GM23338 (cell line): Measurements from ENCODE around the gene DERA. TPM values are rescaled to one million over a fixed set of nuclear protein-coding genes. Genes with fewer than 3 reads are reported as not detected.

Experiments used
- ATAC-seq: fragments of 200-7000 bp; cut with Tn5 transposase; 3 replicates; pipeline ENCODE4 v1.9.1; 2020
- DNase-seq: peaks from one replicate; pipeline ENCODE4 v3.0.0-alpha.2; 2015; ENCODE audit warnings: low spot score
- H2AFZ ChIP-seq: fragments of 200-600 bp; sonication (generic); 2 replicates; pipeline ENCODE4 v1.8.0; 2016; ENCODE audit warnings: antibody characterized with exemption, mild to moderate bottlenecking, moderate library complexity
- H3F3A ChIP-seq: fragments of 200-600 bp; sonication (generic); replicated peaks from 2 replicates; pipeline ENCODE4 v1.8.0; 2017; ENCODE audit warnings: antibody characterized with exemption, mixed run types, low read depth
- H3K27ac ChIP-seq: fragments of 200-600 bp; sonication (generic); 2 replicates; pipeline ENCODE4 v1.6.1; 2016; ENCODE audit warnings: low read depth
- H3K27me3 ChIP-seq: fragments of 200-600 bp; sonication (generic); 2 replicates; pipeline ENCODE4 v1.8.0; 2016; ENCODE audit warnings: mild to moderate bottlenecking, mixed run types, moderate library complexity; ENCODE audit not compliant: insufficient read depth
- H3K36me3 ChIP-seq: fragments of 200-600 bp; sonication (generic); 2 replicates; pipeline ENCODE4 v1.8.0; 2016; ENCODE audit warnings: mild to moderate bottlenecking; ENCODE audit not compliant: insufficient read depth
- H3K4me1 ChIP-seq: fragments of 200-600 bp; sonication (generic); 2 replicates; pipeline ENCODE4 v1.8.0; 2016; ENCODE audit warnings: mild to moderate bottlenecking, moderate library complexity; ENCODE audit not compliant: insufficient read depth
- H3K4me2 ChIP-seq: fragments of 200-600 bp; sonication (generic); 2 replicates; pipeline ENCODE4 v1.7.1; 2017; ENCODE audit warnings: mixed run types
- H3K4me3 ChIP-seq: fragments of 200-600 bp; sonication (generic); 2 replicates; pipeline ENCODE4 v1.6.1; 2016; ENCODE audit warnings: mixed run types
- H3K79me2 ChIP-seq: fragments of 200-600 bp; sonication (generic); replicated peaks from 2 replicates; pipeline ENCODE4 v1.8.0; 2017; ENCODE audit warnings: mild to moderate bottlenecking; ENCODE audit not compliant: insufficient read depth
- H3K9me2 ChIP-seq: fragments of 200-600 bp; sonication (generic); 2 replicates; pipeline ENCODE4 v1.8.0; 2017; ENCODE audit not compliant: insufficient read depth
- H4K20me1 ChIP-seq: fragments of 200-600 bp; sonication (generic); replicated peaks from 2 replicates; pipeline ENCODE4 v1.8.0; 2017; ENCODE audit warnings: mild to moderate bottlenecking; ENCODE audit not compliant: insufficient read depth
- H3K27ac Mint-ChIP-seq: 2 replicates; pipeline ENCODE4 v1.8.0; 2020; ENCODE audit warnings: inconsistent platforms, mild to moderate bottlenecking, moderate library complexity, mixed read lengths
- H3K27me3 Mint-ChIP-seq: 3 replicates; pipeline ENCODE4 v1.8.0; 2022; ENCODE audit warnings: low read depth, mild to moderate bottlenecking, moderate library complexity, mixed read lengths, inconsistent platforms; ENCODE audit not compliant: insufficient read depth, poor library complexity
- H3K36me3 Mint-ChIP-seq: 3 replicates; pipeline ENCODE4 v1.8.0; 2021; ENCODE audit warnings: low read depth, mild to moderate bottlenecking, inconsistent platforms, moderate library complexity, mixed read lengths
- H3K4me1 Mint-ChIP-seq: 3 replicates; pipeline ENCODE4 v1.8.0; 2020; ENCODE audit warnings: mild to moderate bottlenecking, inconsistent platforms, mixed read lengths
- H3K4me3 Mint-ChIP-seq: 3 replicates; pipeline ENCODE4 v1.8.0; 2021; ENCODE audit warnings: moderate library complexity, mild to moderate bottlenecking, inconsistent platforms, mixed read lengths
- H3K9me3 Mint-ChIP-seq: 3 replicates; pipeline ENCODE4 v1.8.0; 2020; ENCODE audit warnings: moderate library complexity, mild to moderate bottlenecking, inconsistent platforms, mixed read lengths
- CTCF ChIP-seq, 2 experiments: fragments of 200-600 bp in 1 of 2; sonication (generic) in 1 of 2; conservative IDR thresholded peaks; 2 replicates each; pipeline versions ENCODE4 v1.5.1 to v1.6.1; 2016 to 2017; ENCODE audit warnings: antibody characterized with exemption in 2 of 2, low read depth in 2 of 2, mild to moderate bottlenecking in 2 of 2, moderate library complexity in 1 of 2
- ETS1 ChIP-seq: IDR thresholded peaks from 2 replicates; pipeline ENCODE4 v1.6.1; 2016; ENCODE audit warnings: antibody characterized with exemption
- EZH2phosphoT487 ChIP-seq: fragments of 200-600 bp; sonication (generic); IDR thresholded peaks from one replicate; pipeline ENCODE4 v1.8.1; 2018; ENCODE audit warnings: antibody characterized with exemption; ENCODE audit not compliant: unreplicated experiment
- JUNB ChIP-seq: IDR thresholded peaks from one replicate; pipeline ENCODE4 v1.6.1; 2016; ENCODE audit warnings: antibody characterized with exemption; ENCODE audit not compliant: unreplicated experiment
- NANOG ChIP-seq: IDR thresholded peaks from 2 replicates; pipeline ENCODE4 v1.6.1; 2016; ENCODE audit warnings: antibody characterized with exemption, borderline replicate concordance
- REST ChIP-seq: IDR thresholded peaks from one replicate; pipeline ENCODE4 v1.6.1; 2018; ENCODE audit warnings: antibody characterized with exemption; ENCODE audit not compliant: unreplicated experiment
- STAT1 ChIP-seq: IDR thresholded peaks from one replicate; pipeline ENCODE4 v1.6.1; 2016; ENCODE audit warnings: antibody characterized with exemption; ENCODE audit not compliant: unreplicated experiment
- ZNF114 ChIP-seq: fragments of 250-450 bp; sonication (Bioruptor Pico); IDR thresholded peaks from 2 replicates; pipeline ENCODE4 v1.5.0; 2020; ENCODE audit warnings: mild to moderate bottlenecking, moderate library complexity
- ZNF331 ChIP-seq: fragments of 250-450 bp; sonication (Bioruptor Pico); IDR thresholded peaks from 2 replicates; pipeline ENCODE4 v1.5.0; 2020; ENCODE audit warnings: low read depth, mild to moderate bottlenecking, moderate library complexity
- ZNF462 ChIP-seq: fragments of 250-450 bp; sonication (Bioruptor Pico); IDR thresholded peaks from 2 replicates; pipeline ENCODE4 v1.5.0; 2020; ENCODE audit warnings: mild to moderate bottlenecking, moderate library complexity
- polyA plus RNA-seq: library from polyadenylated mRNA; unstranded; fragments of >200 nt; fragmentation: Nextera tagmentation; extraction: Ambion mirVana; gene quantifications from 2 replicates; pipeline ENCODE4 v1.2.1, GENCODE V29; 2016
- total RNA-seq: library from RNA; depleted of rRNA; stranded (reverse); fragments of >200 nt; shearing (Covaris generic); gene quantifications from 2 replicates; pipeline ENCODE4 v1.2.3, GENCODE V29; 2014

The DERA gene
- total and polyA plus RNA-seq, 2 experiments from 2014 or later = 20.4 to 27.3 TPM

- Histone ChIP-seq H3K27ac (no peak overlapping the region), H3F3A (no peaks in the 10 kb centered on the region), H3K36me3 (no peaks in the 10 kb centered on the region), H3K4me3 (no peak overlapping the region), H3K9me2 (peaks cover 4% of the 10 kb centered on the region; the same call in 1 of the 2 replicates), H3K4me1 (peaks cover 10% of the 10 kb centered on the region), H2AFZ (no peak overlapping the region), H3K79me2 (no peaks in the 10 kb centered on the region), H3K27me3 (no peaks in the 10 kb centered on the region), H3K4me2 (no peak overlapping the region), H4K20me1 (no peaks in the 10 kb centered on the region)
- DNase-seq (no peak), ATAC-seq (no peak)
- peaks cover 1% of the 10 kb centered on the region for H3K27me3 Mint-ChIP-seq
- TF ChIP-seq STAT1 (no peak), CTCF (conservative IDR thresholded peaks at IDR 0.05; ENCODE audit: low read depth in 2 of 2) (no peak), ZNF462 (no peak), EZH2phosphoT487 (no peak), REST (no peak), ETS1 (no peak), JUNB (no peak), ZNF331 (CRISPR knock-in tag) (no peak), ZNF114 (CRISPR knock-in tag) (no peak), NANOG (no peak)
- no peak overlapping the region for H3K4me3 Mint-ChIP-seq
- H3K27ac Mint-ChIP-seq = no peak overlapping the region
- H3K9me3 Mint-ChIP-seq = no peaks in the 10 kb centered on the region
- peaks cover 16% of the 10 kb centered on the region for H3K4me1 Mint-ChIP-seq
- H3K36me3 Mint-ChIP-seq = peaks cover 8% of the 10 kb centered on the region
Measured at GRCh38 chr12:15956413-15957185, 45.5 kb downstream of the DERA start.
